SK-MEL-5 (cell line): Measurements from ENCODE around the gene PAX8. TPM values are rescaled to one million over a fixed set of nuclear protein-coding genes. Genes with fewer than 3 reads are reported as not detected.

Source experiments
- DNase-seq: peaks from one replicate; pipeline ENCODE4 v3.0.0-alpha.2; 2016; ENCODE audit warnings: low read depth, low spot score
- in situ Hi-C: cut with HindIII; loops from 2 replicates; pipeline ENCODE4 v1.10.0; 2016; ENCODE audit warnings: low sequenced_read_pairs, high pct_unique_total_duplicates, low pct_unique_long_range_greater_than_20kb
- total RNA-seq: library from RNA; depleted of rRNA; stranded (reverse); fragments of >200 nt; shearing (Covaris generic); gene quantifications from 2 replicates; pipeline ENCODE4 v1.2.3, GENCODE V29; 2014

The PAX8 gene
- total RNA-seq, 1 experiment from 2014 or later, result 0.90 TPM

DNA sequence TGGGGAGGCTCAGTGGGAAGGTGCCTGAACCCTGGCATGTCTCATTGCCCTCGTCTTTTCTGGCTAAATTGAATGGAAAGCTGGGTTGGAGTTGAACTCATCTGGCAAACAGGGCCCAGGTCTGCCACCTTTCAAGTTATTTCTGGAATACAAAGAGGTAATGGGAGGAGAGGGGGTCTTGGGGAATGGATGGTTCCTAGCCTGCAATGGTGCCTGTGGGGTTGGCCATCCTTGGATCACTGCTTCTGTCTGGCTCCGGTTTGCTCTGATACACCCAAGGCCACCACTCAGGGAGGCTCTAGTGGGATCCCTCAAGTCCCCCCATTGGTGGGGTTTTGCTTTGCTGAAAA lies 59.7 kb downstream of the PAX8 start:
- no peak for DNase-seq
- in situ Hi-C loops, result no loop called here

DNA sequence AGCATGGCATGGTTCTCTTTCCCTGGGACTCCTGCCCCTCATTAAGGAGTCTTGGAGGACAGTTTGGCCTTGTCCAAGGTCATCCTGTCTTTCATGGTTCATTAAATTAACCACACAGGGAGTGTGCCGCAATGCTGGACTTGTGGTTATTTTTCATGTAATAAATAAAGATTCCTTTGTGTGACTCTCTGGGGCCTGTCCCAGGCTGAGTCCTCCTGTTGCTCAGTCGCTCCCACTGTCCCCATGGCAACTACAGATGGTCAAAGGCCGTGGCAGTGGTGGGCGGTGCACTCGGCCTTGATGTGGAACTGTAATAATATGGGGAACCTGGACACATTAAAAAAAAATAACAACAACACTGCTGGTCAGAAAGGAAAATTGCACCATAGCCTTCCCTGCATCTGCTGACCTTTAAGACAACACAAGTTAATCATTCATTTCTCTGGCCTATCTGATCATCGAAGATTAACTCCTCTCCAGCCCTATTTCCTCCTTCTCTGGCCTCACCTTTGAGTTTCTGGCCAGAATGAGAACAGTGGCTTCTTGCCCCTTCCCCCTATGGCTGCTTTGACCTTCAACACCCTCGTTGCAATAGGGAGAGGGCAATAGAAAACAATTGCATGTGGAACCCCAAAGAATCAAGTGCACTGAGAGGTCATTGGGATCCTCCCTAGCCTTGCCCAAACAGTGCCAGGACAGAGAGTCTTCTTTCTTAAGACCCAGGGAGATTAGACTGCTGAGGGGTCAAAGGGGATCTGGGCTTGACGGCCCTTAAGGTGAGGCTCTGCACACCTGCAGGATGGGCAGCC lies 60.2 kb downstream of the PAX8 start:
- DNase-seq, result peak; percentile 54
- in situ Hi-C loops, result no loop called here

DNA sequence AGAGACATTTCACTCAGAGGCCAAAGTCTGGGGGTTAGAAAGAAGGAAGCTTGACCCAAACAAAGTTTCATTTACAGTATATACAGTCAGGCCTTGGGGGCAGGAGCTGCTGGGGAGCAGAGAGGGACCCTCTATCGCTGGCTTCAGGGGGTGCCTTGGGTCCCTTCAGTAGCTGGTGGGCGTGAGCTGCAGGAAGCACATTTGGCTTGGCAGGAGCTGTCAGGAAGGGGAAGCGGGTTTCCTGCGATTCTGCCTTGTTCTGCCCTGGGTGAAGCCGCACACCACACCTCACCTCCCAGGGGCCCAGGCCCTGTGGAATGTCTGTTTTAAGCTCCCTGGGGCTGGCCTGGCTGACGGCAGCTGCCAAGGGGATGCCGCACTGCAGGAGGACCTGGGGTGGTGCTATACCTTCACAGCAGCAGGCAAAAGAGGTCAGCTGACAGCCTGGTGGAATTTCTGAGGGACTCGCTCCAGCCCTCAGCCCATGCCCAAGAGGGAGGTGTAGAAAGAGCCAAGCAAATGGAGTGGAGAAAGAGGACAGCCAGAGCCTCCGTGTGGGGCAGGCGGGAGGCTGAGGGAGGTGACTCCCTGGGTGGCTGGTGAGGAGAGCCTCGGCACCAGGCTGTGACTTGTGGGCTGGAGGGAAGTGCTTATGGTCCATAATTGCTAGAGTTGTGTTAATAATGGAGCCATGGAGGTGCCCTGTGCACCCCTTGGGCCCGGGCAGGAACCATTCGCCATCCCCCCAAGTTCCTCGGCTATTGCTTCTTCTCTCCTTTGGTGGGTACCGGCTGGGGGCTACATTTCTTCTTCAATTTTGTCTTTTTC lies 61.1 kb downstream of the PAX8 start:
- in situ Hi-C loops, result no loop called here
- no peak for DNase-seq

DNA sequence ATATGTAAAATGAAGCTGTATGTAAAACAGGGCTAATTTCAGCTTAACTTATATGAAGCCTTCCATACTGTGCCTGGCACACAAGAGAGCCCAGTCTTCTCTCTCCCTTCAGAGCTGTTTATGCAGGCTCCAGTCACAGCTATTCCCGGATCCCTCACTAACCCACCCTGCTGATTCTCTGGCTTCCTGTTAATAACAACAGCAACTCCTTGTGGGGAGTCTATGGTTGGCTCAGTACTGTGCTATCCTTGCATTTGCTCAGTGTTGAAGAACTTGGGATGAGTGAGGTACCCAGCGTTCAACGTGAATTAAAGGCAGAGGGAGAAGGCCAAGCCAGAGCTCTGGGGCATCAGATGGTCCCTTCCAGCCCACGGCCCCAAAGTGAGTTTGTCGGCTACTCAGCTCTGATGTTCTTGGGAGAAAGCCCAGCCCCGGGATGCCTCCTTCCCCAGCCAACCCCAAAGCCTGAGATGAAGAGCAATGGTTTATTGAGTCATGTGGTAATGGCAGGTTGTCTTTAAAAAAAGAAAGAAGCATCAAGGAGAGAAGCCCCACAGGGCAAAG lies 61.7 kb downstream of the PAX8 start:
- in situ Hi-C loops, result no loop called here
- DNase-seq, result no peak

DNA sequence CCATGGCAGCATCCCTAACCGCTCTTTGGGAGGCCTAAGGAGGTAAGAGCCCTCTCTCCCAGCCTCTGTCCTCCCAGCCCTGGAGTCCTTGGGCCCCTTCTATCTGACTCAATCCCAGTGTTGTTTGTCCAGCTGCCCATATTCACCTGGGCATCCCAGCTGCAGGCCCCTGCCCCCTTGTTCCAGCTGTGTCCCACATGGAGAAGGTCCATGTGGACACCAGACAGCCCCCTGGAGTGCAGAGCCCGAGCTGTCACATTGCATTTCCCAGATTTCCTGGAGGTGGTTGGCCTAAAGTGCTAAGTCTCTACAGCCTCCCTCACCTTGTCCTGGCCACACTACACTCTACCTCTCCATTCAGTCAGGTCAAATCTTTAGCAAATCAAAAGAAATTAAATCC lies 62.4 kb downstream of the PAX8 start:
- DNase-seq, result no peak
- in situ Hi-C loops, result no loop called here

DNA sequence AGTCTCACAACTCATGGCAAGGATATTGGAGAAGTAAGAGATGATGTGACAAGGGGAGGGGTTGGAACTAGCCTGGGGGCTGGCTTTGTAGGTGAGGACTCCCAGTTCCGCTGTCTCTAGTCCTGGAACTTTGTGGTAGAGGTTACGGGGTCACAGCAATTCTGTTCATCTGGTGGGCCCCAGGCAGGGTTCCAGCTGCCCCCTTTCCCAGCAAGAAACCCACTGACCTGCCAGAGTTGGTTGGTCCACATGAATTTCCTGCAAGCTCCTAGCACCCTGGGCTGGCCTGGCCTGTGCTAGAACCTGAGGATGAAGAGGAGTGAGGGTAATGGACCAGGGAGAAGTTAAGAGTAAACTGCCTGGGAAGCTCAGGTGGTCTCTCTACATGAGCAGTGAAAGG lies 63.7 kb downstream of the PAX8 start:
- DNase-seq, result no peak
- in situ Hi-C loops, result no loop called here

DNA sequence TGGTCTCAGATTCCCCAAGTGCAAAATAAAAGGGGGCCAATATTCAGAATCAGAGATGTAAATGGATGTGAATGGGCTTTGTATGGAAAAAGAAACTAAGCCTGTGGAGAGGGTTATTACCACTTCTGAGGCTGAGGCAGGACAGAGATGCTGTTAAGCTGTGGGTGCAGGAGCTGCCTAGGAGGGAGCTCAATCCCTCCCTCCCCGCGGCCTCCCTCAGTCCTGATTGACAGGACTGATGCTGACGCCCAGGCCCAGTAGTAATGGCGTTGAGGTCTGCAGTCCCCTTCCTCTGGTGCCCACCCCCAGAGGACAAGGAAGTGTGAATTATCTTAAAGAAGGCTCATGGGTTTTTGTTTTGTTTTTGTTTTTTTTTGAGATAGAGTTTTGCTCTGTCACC lies 64.6 kb downstream of the PAX8 start:
- DNase-seq, result no peak
- in situ Hi-C loops, result no loop called here

DNA sequence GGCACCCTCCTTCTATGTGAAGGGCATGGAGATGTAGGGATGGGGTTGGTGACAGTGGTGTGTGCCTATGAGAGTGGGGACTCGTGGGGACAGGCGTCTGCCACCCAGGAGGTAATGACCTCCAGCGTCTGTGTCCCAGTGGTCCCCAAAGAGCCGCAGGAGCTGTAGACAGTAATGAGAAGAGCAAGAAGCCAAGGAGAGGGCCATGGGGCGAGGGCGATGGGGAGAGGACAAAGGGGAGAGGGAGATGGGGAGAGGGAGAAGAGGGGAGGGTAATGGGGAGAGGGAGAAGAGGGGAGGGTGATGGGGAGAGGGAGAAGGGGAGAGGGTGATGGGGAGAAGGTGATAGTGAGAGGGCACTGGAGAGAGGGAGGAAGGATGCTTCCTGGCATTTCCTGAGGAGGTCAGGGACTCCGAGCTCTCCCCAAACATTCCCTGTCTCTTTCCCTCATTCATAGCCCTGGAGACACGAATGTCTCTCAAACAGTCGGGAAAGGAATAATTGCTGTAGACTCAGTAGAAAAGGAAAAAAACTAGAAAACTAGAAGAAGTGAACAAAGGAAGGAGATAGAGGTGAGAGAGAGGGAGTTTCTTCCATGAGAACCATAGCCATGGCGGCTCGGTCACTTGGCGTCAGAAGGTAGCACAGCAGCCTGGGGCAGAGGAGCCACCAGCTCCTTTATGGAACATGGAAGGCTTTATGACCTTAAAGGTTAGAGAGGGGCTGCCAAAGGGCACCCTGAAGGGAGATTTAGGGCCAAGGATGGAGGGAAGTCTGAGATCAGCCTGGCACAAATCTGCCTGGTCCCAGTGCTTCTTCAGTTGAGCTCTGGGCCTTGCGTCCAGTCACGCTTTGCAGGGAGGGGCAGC lies 65.4 kb downstream of the PAX8 start:
- in situ Hi-C loops, result no loop called here
- DNase-seq, result no peak

DNA sequence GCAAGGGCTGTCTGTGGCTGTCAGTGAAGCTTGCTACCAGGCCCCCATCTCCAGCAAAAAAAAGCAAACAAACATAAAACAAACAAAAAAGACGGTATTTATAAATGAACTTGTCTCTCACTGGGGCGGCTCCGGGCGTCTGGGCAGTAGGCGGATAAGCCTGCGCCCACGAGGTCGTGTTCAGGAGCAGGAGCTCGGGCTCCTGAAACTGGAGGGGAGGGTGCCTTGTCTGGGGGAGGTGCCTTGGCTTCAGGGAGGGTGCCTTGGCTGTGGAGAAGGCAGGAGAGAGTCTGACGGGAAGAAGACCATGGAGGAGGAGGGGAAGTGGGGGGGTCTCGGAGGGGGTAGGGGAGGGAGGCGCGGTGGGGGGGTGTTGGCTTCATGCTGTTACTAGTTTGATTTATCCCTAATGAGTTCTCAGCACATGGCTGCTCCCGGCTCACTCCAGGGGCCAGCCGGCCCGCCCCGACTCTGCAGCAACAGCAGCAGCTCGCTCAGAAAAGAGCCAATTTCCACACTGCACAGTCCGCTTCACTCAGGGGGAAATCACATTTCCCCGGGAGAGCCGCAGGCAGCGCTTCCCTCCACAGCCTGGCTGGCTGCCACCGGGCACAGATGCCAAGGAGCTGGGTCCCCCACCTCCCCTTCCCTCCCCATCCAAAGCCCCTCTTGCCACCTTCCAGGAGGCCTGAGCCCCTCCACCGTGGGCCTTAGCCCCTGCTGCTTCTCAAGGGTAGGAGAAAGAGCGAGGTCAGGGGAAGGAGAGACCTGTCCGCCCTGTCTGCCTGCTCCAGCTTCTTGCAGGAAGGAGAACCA lies 66.3 kb downstream of the PAX8 start:
- in situ Hi-C loops, result no loop called here

DNA sequence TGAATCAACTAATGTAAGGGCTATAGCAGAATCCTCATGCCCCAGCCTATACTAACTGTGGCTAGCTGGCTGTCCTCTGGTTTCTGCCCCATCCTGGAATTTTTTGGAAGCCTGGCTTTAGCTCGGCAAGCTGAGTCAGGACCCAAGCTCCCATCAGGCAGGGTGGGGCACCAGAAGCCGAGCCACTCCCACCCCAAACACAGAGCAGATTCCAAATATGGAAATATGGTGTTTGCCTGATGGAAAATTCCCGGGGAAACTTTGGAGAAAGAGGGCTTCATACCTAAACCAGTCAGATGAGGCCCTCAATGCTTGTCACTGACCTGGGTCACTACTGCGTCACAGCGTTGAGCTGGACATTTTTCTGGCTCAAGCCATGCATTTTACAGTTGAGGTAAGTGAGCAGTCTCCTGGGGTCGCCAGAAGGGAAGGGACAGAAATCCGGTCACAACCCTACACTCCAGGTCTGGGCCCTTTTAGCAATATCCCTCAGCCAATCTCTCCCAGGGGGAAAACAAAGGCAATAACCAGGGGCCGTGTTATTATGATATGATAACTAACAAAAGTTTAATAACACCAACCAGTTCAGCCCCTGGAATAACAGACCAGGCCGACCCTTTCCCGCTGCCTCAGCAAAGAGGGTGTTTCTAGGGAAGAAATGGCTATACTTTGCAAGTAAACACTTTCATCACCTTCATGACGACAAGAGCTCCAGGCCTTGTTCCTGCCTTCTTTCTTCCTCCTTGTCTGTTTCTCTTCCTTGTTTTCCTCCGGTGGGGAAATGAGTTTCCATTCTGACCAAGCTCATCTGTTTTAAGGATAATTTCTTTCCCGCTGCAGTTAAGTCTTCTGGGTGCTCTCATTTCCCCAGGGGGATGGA lies 67.3 kb downstream of the PAX8 start:
- in situ Hi-C loops, result no loop called here
- DNase-seq, result no peak

More for the DNA sequence above, 66.3 kb downstream of the PAX8 start:
- DNase-seq, result no peak

DNA sequence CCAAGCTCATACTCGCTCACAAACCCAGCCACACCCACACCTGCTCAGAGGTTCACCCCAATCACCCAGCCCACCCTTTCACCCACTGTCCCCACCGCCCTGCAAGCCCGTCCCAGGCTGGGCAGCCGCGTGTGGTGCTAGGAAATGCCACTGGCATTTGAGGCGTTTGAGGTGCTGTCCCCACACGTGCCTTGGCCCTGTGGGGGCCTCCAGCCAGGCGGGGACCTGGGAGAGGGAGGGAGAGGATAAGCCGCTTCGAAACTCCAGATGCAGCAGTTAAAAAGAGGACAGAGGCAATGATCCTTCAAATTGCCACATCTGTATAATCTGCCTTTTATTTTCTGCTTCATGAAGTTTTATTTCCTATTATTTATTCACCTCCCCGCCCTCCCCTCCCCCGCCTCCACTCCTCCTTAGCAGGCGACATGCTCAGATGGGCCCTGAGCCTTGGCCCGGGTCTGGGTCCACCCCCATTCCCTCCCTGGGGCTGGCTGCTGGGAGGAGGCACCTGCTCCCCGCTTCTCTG lies 69.0 kb downstream of the PAX8 start:
- in situ Hi-C loops, result no loop called here
- no peak for DNase-seq

DNA sequence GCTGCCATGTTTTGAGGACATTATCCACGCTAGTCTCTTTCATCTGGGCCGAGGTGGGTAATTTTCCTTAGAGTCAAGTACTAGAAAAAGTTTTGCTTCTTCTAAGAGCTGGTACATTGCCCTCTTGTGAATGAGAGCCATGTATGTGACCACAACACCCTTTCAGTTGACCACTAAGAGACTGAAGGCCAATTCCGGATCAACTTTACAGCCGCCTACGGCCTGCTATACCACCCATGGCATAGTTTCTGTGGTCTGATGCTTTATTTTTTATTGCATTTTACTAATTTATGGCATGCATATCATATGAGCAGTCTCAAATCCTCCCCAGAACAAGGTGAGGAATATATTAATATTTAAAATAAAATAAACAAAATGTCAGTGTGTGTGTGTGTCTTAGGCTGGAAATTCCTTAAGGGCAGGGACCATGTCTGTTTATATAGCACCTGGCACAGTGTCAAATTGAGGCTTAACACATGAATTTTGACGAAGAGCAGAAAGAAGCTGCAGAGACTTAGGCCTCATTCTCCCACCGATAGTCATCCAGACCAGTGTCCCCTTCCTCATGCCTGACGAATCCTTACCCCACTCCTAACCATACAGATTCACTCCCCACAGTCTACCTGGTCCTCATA lies 69.6 kb downstream of the PAX8 start:
- no peak for DNase-seq
- in situ Hi-C loops, result no loop called here

DNA sequence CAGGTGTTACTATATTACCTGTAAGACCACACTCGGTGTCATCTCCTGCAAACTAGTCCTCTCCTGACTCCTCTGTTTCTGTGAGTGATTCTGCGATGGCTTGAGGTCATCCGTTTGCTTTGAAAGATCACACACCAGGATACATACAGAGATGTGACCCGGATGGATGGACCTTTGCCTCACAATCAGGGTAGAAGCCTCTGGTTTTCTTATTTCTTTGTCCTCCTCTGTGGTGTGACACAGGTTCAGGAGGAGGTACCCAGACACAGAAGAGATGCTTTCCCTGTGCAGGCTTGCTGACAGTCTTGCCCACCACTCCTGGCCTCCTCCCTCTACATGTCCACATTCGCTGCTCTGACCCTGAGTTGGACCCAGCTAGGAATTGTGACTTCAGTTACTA lies 70.3 kb downstream of the PAX8 start:
- in situ Hi-C loops, result no loop called here
- no peak for DNase-seq

DNA sequence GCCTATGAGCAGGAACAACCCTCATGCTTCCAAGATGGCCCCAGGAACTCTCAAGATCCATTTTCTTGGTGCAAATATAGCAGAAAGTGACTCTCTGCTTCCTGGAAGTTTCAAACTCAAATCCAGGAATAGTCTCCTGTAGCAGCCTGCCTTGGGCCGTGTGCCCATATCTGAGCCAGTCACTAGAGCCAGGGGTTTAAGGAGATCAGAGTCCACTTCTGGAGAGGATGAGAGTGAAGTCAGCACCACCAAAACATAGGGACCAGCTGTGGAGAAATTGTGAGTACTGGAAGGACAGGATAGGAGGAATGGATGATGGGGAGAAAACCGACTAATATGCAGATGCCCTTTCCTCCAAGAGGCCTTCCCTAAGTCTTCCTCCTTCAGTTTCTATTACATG lies 71.7 kb downstream of the PAX8 start:
- no peak for DNase-seq
- in situ Hi-C loops, result no loop called here

DNA sequence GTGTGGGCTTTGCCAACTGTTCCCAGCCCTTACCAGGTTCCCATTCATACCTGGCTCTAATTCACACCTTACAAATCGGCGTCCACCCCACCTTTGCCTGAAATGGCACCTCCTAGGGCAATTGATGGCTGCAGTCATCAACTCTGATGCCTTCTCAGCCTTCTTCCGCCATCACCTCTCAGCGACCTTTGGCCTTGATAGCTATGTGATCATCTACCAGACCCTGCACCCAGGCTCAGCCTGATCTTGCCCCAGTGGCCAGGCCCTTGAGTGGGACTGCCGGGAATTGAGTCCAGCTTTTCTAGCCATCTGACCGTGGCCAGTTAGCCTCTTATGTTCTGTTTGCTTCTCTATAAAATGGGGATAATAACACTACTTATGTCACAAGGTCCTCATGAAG lies 72.5 kb downstream of the PAX8 start:
- in situ Hi-C loops, result no loop called here
- DNase-seq, result no peak
